ENCODE measurements around the gene SLC43A3. TPM values are rescaled to one million over a fixed set of nuclear protein-coding genes. Genes with fewer than 3 reads are reported as not detected.

SLC43A3 gene
- total RNA-seq, 2 donors from 2014 or later: 10.6 to 21.4 TPM

GRCh38 chr11:57360991-57361390, 65.9 kb downstream of the SLC43A3 start:
- no peaks in the 10 kb centered on the region for H3K4me1 ChIP-seq
- no peaks in the 10 kb centered on the region for H3K36me3 ChIP-seq
- no peak for DNase-seq
- intact Hi-C loops (cut with DNase I): no loop called here
- no peaks in the 10 kb centered on the region for H3K9me3 ChIP-seq
- H3K27me3 ChIP-seq: no peaks in the 10 kb centered on the region
- H3K27ac ChIP-seq: no peak overlapping the region
- H3K4me3 ChIP-seq: no peak overlapping the region
- H3K9ac ChIP-seq (ENCODE audit: low read depth in 2 of 2, low read length in 2 of 2): no peak overlapping the region
- TF ChIP-seq CTCF (IDR thresholded peaks at IDR 0.05): no peak

DNA sequence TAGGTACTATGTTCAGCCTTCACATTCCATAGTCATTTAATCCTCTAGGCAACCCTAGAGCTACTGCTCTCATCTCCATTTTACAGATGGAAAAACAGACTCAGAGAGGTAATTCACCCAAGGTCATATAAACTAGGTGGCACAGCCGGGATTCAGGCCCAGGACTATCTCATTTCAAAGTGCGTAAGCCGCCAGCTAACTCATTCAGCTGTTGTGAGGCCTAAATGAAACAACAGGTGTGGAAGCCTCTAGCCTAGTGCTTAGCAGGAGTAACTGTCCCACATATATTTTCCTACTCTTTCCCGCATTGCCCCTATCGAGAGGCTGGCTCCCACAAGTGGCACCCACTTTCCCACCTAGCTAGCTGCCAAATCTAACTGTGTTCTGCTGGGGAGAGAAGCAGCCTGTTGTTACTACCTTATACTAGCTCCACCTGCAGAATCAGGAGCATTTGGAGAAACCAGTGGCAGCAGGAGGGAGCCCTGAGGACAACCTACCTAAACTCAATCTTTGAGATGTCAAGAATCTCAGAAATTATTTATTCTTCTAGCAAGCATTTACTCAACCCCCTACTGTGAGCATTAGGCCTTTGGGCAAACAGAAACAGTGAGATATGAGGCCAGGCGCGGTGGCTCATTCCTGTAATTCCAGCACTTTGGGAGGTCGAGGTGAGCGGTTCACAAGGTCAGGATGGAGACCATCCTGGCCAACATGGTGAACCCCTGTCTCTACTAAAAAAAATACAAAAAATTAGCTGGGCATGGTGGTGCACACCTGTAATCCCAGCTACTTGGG, 66.8 kb downstream of the SLC43A3 start:
- Histone ChIP-seq H3K27ac (no peak overlapping the region), H3K4me3 (no peak overlapping the region), H3K9me3 (no peaks in the 10 kb centered on the region), H3K36me3 (no peaks in the 10 kb centered on the region), H3K4me1 (no peaks in the 10 kb centered on the region), H3K9ac (ENCODE audit: low read depth in 2 of 2, low read length in 2 of 2) (no peak overlapping the region), H3K27me3 (no peaks in the 10 kb centered on the region)
- no peak for DNase-seq
- intact Hi-C loops (cut with DNase I): no loop called here
- TF ChIP-seq CTCF (IDR thresholded peaks at IDR 0.05): no peak

- Histone ChIP-seq H3K4me3 (no peak overlapping the region), H3K9ac (ENCODE audit: low read depth in 2 of 2, low read length in 2 of 2) (no peak overlapping the region), H3K36me3 (no peaks in the 10 kb centered on the region), H3K4me1 (no peaks in the 10 kb centered on the region), H3K27me3 (no peaks in the 10 kb centered on the region), H3K27ac (no peak overlapping the region), H3K9me3 (no peaks in the 10 kb centered on the region)
- no peak for TF ChIP-seq CTCF (IDR thresholded peaks at IDR 0.05)
- DNase-seq: no peak
- intact Hi-C loops (cut with DNase I): no loop called here
Observed at GRCh38 chr11:57359396-57359795, 67.5 kb downstream of the SLC43A3 start.

DNA sequence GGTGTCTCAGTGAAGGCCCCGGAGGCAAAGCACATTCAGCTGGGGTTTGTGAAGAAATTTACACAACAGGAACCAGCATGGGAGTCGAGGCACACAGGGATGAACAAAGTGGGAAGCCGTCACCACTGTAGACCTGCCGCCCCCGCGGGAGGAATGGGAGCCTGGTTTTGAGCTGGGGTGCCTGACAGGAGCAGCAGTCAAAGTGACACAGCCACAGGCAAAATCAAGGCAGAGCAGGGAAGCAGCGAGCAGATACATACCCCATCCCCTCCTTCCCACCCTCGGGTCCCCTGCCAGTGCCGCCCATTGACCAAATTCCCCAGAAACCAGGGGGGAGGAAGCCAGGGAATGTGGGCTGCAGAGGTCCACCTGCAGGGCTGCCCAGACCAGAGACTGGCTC, 67.9 kb downstream of the SLC43A3 start:
- no peak for TF ChIP-seq CTCF (IDR thresholded peaks at IDR 0.05)
- Histone ChIP-seq H3K27me3 (no peaks in the 10 kb centered on the region), H3K27ac (no peak overlapping the region), H3K4me3 (no peak overlapping the region), H3K9ac (ENCODE audit: low read depth in 2 of 2, low read length in 2 of 2) (no peak overlapping the region), H3K9me3 (no peaks in the 10 kb centered on the region), H3K4me1 (no peaks in the 10 kb centered on the region), H3K36me3 (no peaks in the 10 kb centered on the region)
- intact Hi-C loops (cut with DNase I): no loop called here
- no peak for DNase-seq

GRCh38 chr11:57358543-57358961, 68.4 kb downstream of the SLC43A3 start:
- intact Hi-C loops (cut with DNase I): no loop called here

More at GRCh38 chr11:57358543-57358961, 68.4 kb downstream of the SLC43A3 start:
- Histone ChIP-seq H3K4me1 (no peaks in the 10 kb centered on the region), H3K9me3 (no peaks in the 10 kb centered on the region), H3K27me3 (no peaks in the 10 kb centered on the region), H3K9ac (ENCODE audit: low read depth in 2 of 2, low read length in 2 of 2) (no peak overlapping the region), H3K4me3 (no peak overlapping the region), H3K36me3 (no peaks in the 10 kb centered on the region), H3K27ac (no peak overlapping the region)
- no peak for DNase-seq
- no peak for TF ChIP-seq CTCF (IDR thresholded peaks at IDR 0.05)
